GM12878 (cell line): ENCODE data around the gene TADA3. TPM values are rescaled to one million over a fixed set of nuclear protein-coding genes. Genes with fewer than 3 reads are reported as not detected.

Source experiments
- ATAC-seq: fragments of 200-7000 bp; cut with Tn5 transposase; 3 replicates; pipeline ENCODE4 v1.9.1; 2020; ENCODE audit warnings: mild to moderate bottlenecking, moderate library complexity
- BruUV-seq: library from RNA; stranded (reverse); fragments of 400-500 nt; replicated peaks from 2 replicates; lab custom pipeline; 2021; lab: Mats Ljungman, UMichigan
- CTCF ChIA-PET: fragments of 300-600 bp; sonication (Branson Sonifier 250); formaldehyde crosslinking; extraction: SDS; loops from one replicate; lab custom pipeline; 2021; ENCODE audit warnings: inconsistent platforms; lab: Yijun Ruan, JAX
- POLR2A ChIA-PET: fragments of 350-600 bp; formaldehyde crosslinking; extraction: SDS; loops from one replicate; lab custom pipeline; 2021; ENCODE audit warnings: inconsistent platforms; lab: Charles Lee
- RAD21 ChIA-PET: fragments of 300-600 bp; sonication (Branson Sonifier 250); formaldehyde crosslinking; loops from one replicate; lab custom pipeline; 2023; ENCODE audit warnings: antibody characterized with exemption; ENCODE audit not compliant: unreplicated experiment; lab: Charles Lee
- SMC1A ChIA-PET: fragments of 300-600 bp; sonication (Branson Sonifier 250); formaldehyde crosslinking; loops from one replicate; lab custom pipeline; 2023; ENCODE audit not compliant: unreplicated experiment, uncharacterized antibody; lab: Charles Lee
- DNase-seq: peaks from one replicate; pipeline ENCODE4 v3.0.0-alpha.2; 2011; ENCODE audit warnings: low read depth, low spot score
- FAIRE-seq: peaks from 3 replicates; lab custom pipeline; 2011; peaks lifted over from hg19 to GRCh38; lab: Jason Lieb, UNC
- H2AFZ ChIP-seq: 2 replicates; pipeline ENCODE4 v1.6.0; 2011; ENCODE audit warnings: low read depth, low read length, control low read depth; ENCODE audit not compliant: control insufficient read depth
- H3K27ac ChIP-seq: 2 replicates; pipeline ENCODE4 v1.5.1; 2011; ENCODE audit warnings: control low read depth; ENCODE audit not compliant: control insufficient read depth, insufficient read depth
- H3K27me3 ChIP-seq, 2 experiments: replicated peaks in 1 of 2; 2 replicates each; pipeline versions ENCODE4 v1.6.0 to v1.6.1; 2011; ENCODE audit warnings: low read length in 1 of 2; ENCODE audit not compliant: control insufficient read depth in 2 of 2, insufficient read depth in 2 of 2
- H3K36me3 ChIP-seq, 2 experiments: 2 replicates each; pipeline ENCODE4 v1.5.1; 2011; ENCODE audit warnings: low read length in 1 of 2; ENCODE audit not compliant: control insufficient read depth in 2 of 2, insufficient read depth in 2 of 2
- H3K4me1 ChIP-seq: 2 replicates; pipeline ENCODE4 v1.6.1; 2011; ENCODE audit warnings: mild to moderate bottlenecking, low read length, moderate library complexity, mixed read lengths; ENCODE audit not compliant: control insufficient read depth, insufficient read depth
- H3K4me2 ChIP-seq: 2 replicates; pipeline ENCODE4 v1.6.0; 2011; ENCODE audit warnings: control low read depth; ENCODE audit not compliant: control insufficient read depth, insufficient read depth
- H3K4me3 ChIP-seq: fragments of 200-600 bp; sonication (generic); 2 replicates; pipeline ENCODE4 v1.5.1; 2016
- H3K79me2 ChIP-seq: 2 replicates; pipeline ENCODE4 v1.6.0; 2011; ENCODE audit warnings: low read length; ENCODE audit not compliant: control insufficient read depth, insufficient read depth
- H3K9ac ChIP-seq: 2 replicates; pipeline ENCODE4 v1.8.0; 2011; ENCODE audit warnings: low read length, control low read depth, mixed read lengths; ENCODE audit not compliant: control insufficient read depth, insufficient read depth
- H3K9me3 ChIP-seq: replicated peaks from 3 replicates; pipeline ENCODE4 v1.5.1; 2011; ENCODE audit warnings: mild to moderate bottlenecking, low read length; ENCODE audit not compliant: control insufficient read depth, insufficient read depth
- H4K20me1 ChIP-seq: 2 replicates; pipeline ENCODE4 v1.6.0; 2011; ENCODE audit not compliant: control insufficient read depth, insufficient read depth
- IKZF2 ChIP-seq, 2 experiments: fragments of 450-650 bp; IDR thresholded peaks; 2 replicates each; pipeline ENCODE4 v1.6.1; 2017; ENCODE audit warnings: mild to moderate bottlenecking in 2 of 2, moderate library complexity in 2 of 2
- RB1 ChIP-seq: fragments of 450-650 bp; formaldehyde crosslinking; IDR thresholded peaks from 2 replicates; pipeline ENCODE4 v1.6.1; 2017; ENCODE audit warnings: mild to moderate bottlenecking, borderline replicate concordance
- RCOR1 ChIP-seq: conservative IDR thresholded peaks from 2 replicates; pipeline ENCODE4 v1.6.1; 2012; ENCODE audit warnings: low read depth, low read length, improper control_type of control experiment
- RELB ChIP-seq: fragments of 450-650 bp; IDR thresholded peaks from 2 replicates; pipeline ENCODE4 v1.6.1; 2017; ENCODE audit warnings: low read depth, mild to moderate bottlenecking, moderate library complexity
- SPI1 ChIP-seq: IDR thresholded peaks from 2 replicates; pipeline ENCODE4 v1.6.1; 2011; ENCODE audit warnings: low read depth, mild to moderate bottlenecking, low read length, moderate library complexity, borderline replicate concordance; ENCODE audit not compliant: insufficient read depth
- STAT3 ChIP-seq: IDR thresholded peaks from 2 replicates; pipeline ENCODE4 v1.6.1; 2011; ENCODE audit warnings: low read depth, low read length, improper control_type of control experiment
- SUZ12 ChIP-seq: fragments of 200-600 bp; sonication (generic); IDR thresholded peaks from one replicate; pipeline ENCODE4 v1.6.1; 2018; ENCODE audit warnings: antibody characterized with exemption, mild to moderate bottlenecking; ENCODE audit not compliant: unreplicated experiment
- WGBS: methylation state at CpG from one replicate; pipeline ENCODE4 v1.1.6; 2016; ENCODE audit warnings: low lambda C conversion rate; ENCODE audit not compliant: insufficient replicate concordance, insufficient coverage; ENCODE audit errors: missing lambda C conversion rate; 5-methylcytosine and 5-hydroxymethylcytosine counted together
- in situ Hi-C: fragments of 300-500 bp; cut with MboI; formaldehyde crosslinking; loops from 9 replicates; pipeline ENCODE4 v1.14.3; 2018; ENCODE audit warnings: mixed read lengths
- intact Hi-C: fragments of 100-400 bp; cut with micrococcal nuclease; formaldehyde crosslinking; loops from one replicate; pipeline ENCODE4 v1.14.2; 2022; ENCODE audit not compliant: unreplicated experiment
- polyA plus RNA-seq, 11 experiments: library from polyadenylated mRNA; depleted of rRNA in 4 of 11; unstranded in 6 of 11; stranded (reverse) in 5 of 11; fragments of >200 nt; fragmentation: Nextera tagmentation in 4 of 11; fragmentation: Illumina TruSeq in 1 of 11; extraction: Ambion mirVana in 4 of 11; extraction: Trizol in 1 of 11; gene quantifications; 1 replicate in 1 of 11; 2 replicates in 10 of 11; pipeline versions ENCODE4 v1.2.1 to v1.2.3, GENCODE V29; 2011 to 2016; ENCODE audit warnings: inconsistent platforms in 2 of 11, missing spikeins in 2 of 11, low read depth in 1 of 11
- total RNA-seq, 4 experiments: library from RNA; depleted of rRNA in 3 of 4; stranded (reverse); fragments of >200 nt in 3 of 4; fragmentation: Illumina TruSeq in 1 of 4; extraction: Trizol in 1 of 4; gene quantifications; 2 replicates each; pipeline versions ENCODE4 v1.2.1 to v1.2.3, GENCODE V29; 2013 to 2021

The TADA3 gene
- total and polyA plus RNA-seq, 10 of the 15 experiments (the other 5 are each of a cell fraction or from before 2014, with no cell fraction given), result 2.6 to 71.2 (median 51.0) TPM

GRCh38 chr3:9779075-9779593, 13.1 kb downstream of the TADA3 start:
- CTCF ChIA-PET, result interaction anchor here (2.1 kb wide), 1 partner anchor 11 kb away, joined by 8 read pairs; no protein-coding TSS in a partner anchor
- peaks cover 2 to 7% of the 10 kb centered on the region in 2 experiments; a peak in 2 of 4 replicates for H3K36me3 ChIP-seq
- DNase-seq (no peak), FAIRE-seq (no peak), ATAC-seq (no peak)
- H3K27ac ChIP-seq, result no peak overlapping the region
- SMC1A ChIA-PET, result interaction anchor here (1.2 to 1.9 kb wide), 2 partner anchors 17 to 25 kb away, joined by 4 to 5 read pairs; no protein-coding TSS in a partner anchor
- no TSS peak for BruUV-seq
- no peaks in the 10 kb centered on the region for H3K27me3 ChIP-seq
- H3K4me2 ChIP-seq, result no peak overlapping the region
- H3K79me2 ChIP-seq, result no peaks in the 10 kb centered on the region
- peaks cover 31% of the 10 kb centered on the region for H3K4me1 ChIP-seq
- no peak overlapping the region for H2AFZ ChIP-seq
- intact Hi-C loops, result no loop called here
- WGBS, result 47% methylated on average over 6 of the region's 6 CpGs
- no peaks in the 10 kb centered on the region for H3K9me3 ChIP-seq
- H3K9ac ChIP-seq, result no peak overlapping the region
- no peaks in the 10 kb centered on the region for H4K20me1 ChIP-seq
- TF ChIP-seq SPI1, result peak; percentile 23; the same call in 1 of the 2 replicates
- no peak for TF ChIP-seq SUZ12
- TF ChIP-seq, all 136 proteins: peak for 1
- RAD21 ChIA-PET, result interaction anchor here (1.6 kb wide), 1 partner anchor 13 kb away, joined by 6 read pairs; the partner anchor contains the start of genes ARPC4 and TADA3
- in situ Hi-C loops, result no loop called here
- POLR2A ChIA-PET, result interaction anchor here (1.0 kb wide), 1 partner anchor 29 kb away, joined by 4 read pairs; the partner anchor contains the start of gene OGG1
- H3K4me3 ChIP-seq, result no peak overlapping the region

GRCh38 chr3:9778143-9779074, 13.9 kb downstream of the TADA3 start:
- ChIA-PET RAD21 (interaction anchor here (1.0 kb wide), 1 partner anchor 15 kb away, joined by 3 read pairs; the partner anchor contains the start of gene ARPC4), CTCF (interaction anchor here (1.0 to 2.1 kb wide), 2 partner anchors 12 to 278 kb away, joined by 3 to 8 read pairs; no protein-coding TSS in a partner anchor), SMC1A (interaction anchor here (0.7 to 1.5 kb wide), 3 partner anchors 25 to 50 kb away, joined by 3 to 4 read pairs (median 3); no protein-coding TSS in a partner anchor), POLR2A (interaction anchor here (1.0 kb wide), 1 partner anchor 29 kb away, joined by 4 read pairs; the partner anchor contains the start of gene OGG1)
- H3K27me3 ChIP-seq, result no peaks in the 10 kb centered on the region
- ATAC-seq, result no peak
- H3K4me3 ChIP-seq, result no peak overlapping the region
- H3K79me2 ChIP-seq, result no peaks in the 10 kb centered on the region
- 0 out of 4 replicates have a peak, but pooled peaks cover 0 to 7% of the 10 kb centered on the region in 2 experiments for H3K36me3 ChIP-seq
- H3K27ac ChIP-seq, result no peak overlapping the region
- no peak for DNase-seq
- H3K9me3 ChIP-seq, result no peaks in the 10 kb centered on the region
- no peak for TF ChIP-seq IKZF2 (IDR thresholded peaks at IDR 0.05)
- TF ChIP-seq RELB, result no peak
- no peak for TF ChIP-seq STAT3
- no peak for TF ChIP-seq RB1
- no peak for TF ChIP-seq RCOR1
- peaks cover 31% of the 10 kb centered on the region for H3K4me1 ChIP-seq
- in situ Hi-C loops, result no loop called here
- no peak overlapping the region for H3K4me2 ChIP-seq
- BruUV-seq, result no TSS peak
- 87% methylated on average over 5 of the region's 5 CpGs for WGBS
- H3K9ac ChIP-seq, result no peak overlapping the region
- intact Hi-C loops, result no loop called here
- no peak overlapping the region for H2AFZ ChIP-seq
- no peaks in the 10 kb centered on the region for H4K20me1 ChIP-seq
- FAIRE-seq, result no peak
